Panc1 (cell line): ENCODE data around the gene THRB. TPM values are rescaled to one million over a fixed set of nuclear protein-coding genes. Genes with fewer than 3 reads are reported as not detected.

Experiments used
- ATAC-seq: fragments of 200-7000 bp; cut with Tn5 transposase; 2 replicates; pipeline ENCODE4 v1.9.1; 2020; ENCODE audit warnings: mild to moderate bottlenecking, moderate library complexity
- BruUV-seq: library from RNA; stranded (reverse); fragments of 400-500 nt; replicated peaks from 2 replicates; lab custom pipeline; 2021; lab: Mats Ljungman, UMichigan
- CTCF ChIA-PET: fragments of 300-600 bp; sonication (Branson Sonifier 250); formaldehyde crosslinking; loops from one replicate; lab custom pipeline; 2022; ENCODE audit warnings: antibody characterized with exemption; lab: Charles Lee
- POLR2A ChIA-PET: fragments of 300-600 bp; sonication (Branson Sonifier 250); formaldehyde crosslinking; loops from one replicate; lab custom pipeline; 2022; ENCODE audit warnings: antibody characterized with exemption; lab: Charles Lee
- DNase-seq: peaks from one replicate; pipeline ENCODE4 v3.0.0-alpha.2; 2010; ENCODE audit warnings: low read depth, low spot score
- H3K27ac ChIP-seq: 2 replicates; pipeline ENCODE4 v1.5.1; 2011; ENCODE audit warnings: mild to moderate bottlenecking, low read length, inconsistent platforms
- H3K27me3 ChIP-seq: fragments of 200-500 bp; sonication (Bioruptor generic); 2 replicates; pipeline ENCODE4 v1.6.0; 2014; ENCODE audit warnings: low read length, inconsistent platforms; ENCODE audit not compliant: control insufficient read depth, insufficient read depth
- H3K36me3 ChIP-seq: fragments of 200-500 bp; sonication (Bioruptor generic); 2 replicates; pipeline ENCODE4 v1.5.1; 2014; ENCODE audit warnings: inconsistent platforms, mild to moderate bottlenecking, low read length, moderate library complexity; ENCODE audit not compliant: control insufficient read depth, insufficient read depth
- H3K4me1 ChIP-seq: 2 replicates; pipeline ENCODE4 v1.5.1; 2011; ENCODE audit warnings: inconsistent platforms, mild to moderate bottlenecking, low read length, moderate library complexity; ENCODE audit not compliant: control insufficient read depth, insufficient read depth
- H3K4me3 ChIP-seq, 2 experiments: 2 replicates each; pipeline ENCODE4 v1.5.1; 2011 to 2012; ENCODE audit warnings: low read depth in 2 of 2, low read length in 2 of 2, mild to moderate bottlenecking in 2 of 2, inconsistent platforms in 1 of 2, moderate library complexity in 1 of 2
- H3K9me3 ChIP-seq: fragments of 200-500 bp; sonication (Bioruptor generic); 2 replicates; pipeline ENCODE4 v1.5.1; 2014; ENCODE audit warnings: low read depth, mild to moderate bottlenecking, inconsistent platforms, low read length, moderate library complexity; ENCODE audit not compliant: control insufficient read depth, insufficient read depth
- CTCF ChIP-seq: fragments of 450-650 bp; IDR thresholded peaks from 2 replicates; pipeline ENCODE4 v1.5.1; 2017; ENCODE audit warnings: mild to moderate bottlenecking
- POLR2AphosphoS5 ChIP-seq: IDR thresholded peaks from 2 replicates; pipeline ENCODE4 v1.6.1; 2012; ENCODE audit warnings: mild to moderate bottlenecking, low read depth, low read length, moderate library complexity
- SIN3A ChIP-seq: IDR thresholded peaks from 2 replicates; pipeline ENCODE4 v1.6.1; 2012; ENCODE audit warnings: low read depth, mild to moderate bottlenecking, low read length, moderate library complexity, borderline replicate concordance; ENCODE audit not compliant: insufficient read depth
- TCF7L2 ChIP-seq: IDR thresholded peaks from 2 replicates; pipeline ENCODE4 v1.6.1; 2011; ENCODE audit warnings: mild to moderate bottlenecking, low read depth, low read length, inconsistent platforms
- in situ Hi-C: cut with HindIII; loops from 2 replicates; pipeline ENCODE4 v1.10.0; 2016; ENCODE audit warnings: low sequenced_read_pairs, low pct_unique_long_range_greater_than_20kb
- intact Hi-C: fragments of 100-400 bp; cut with micrococcal nuclease; formaldehyde crosslinking; loops from one replicate; pipeline ENCODE4 v1.10.0; 2022; ENCODE audit not compliant: unreplicated experiment
- total RNA-seq: library from RNA; stranded (reverse); gene quantifications from one replicate; pipeline ENCODE4 v1.2.1, GENCODE V29; 2021; ENCODE audit not compliant: unreplicated experiment
- TF ChIP-seq, protein P1 (sequence below), 2 experiments: IDR thresholded peaks; 2 replicates each; pipeline ENCODE4 v1.6.1; 2011 to 2012; ENCODE audit warnings: low read depth in 2 of 2, control low read depth in 1 of 2, low read length in 1 of 2, mild to moderate bottlenecking in 1 of 2, moderate library complexity in 1 of 2; ENCODE audit not compliant: insufficient read depth in 1 of 2

The THRB gene
- total RNA-seq, 1 experiment from 2014 or later: 3.9 TPM

DNA sequence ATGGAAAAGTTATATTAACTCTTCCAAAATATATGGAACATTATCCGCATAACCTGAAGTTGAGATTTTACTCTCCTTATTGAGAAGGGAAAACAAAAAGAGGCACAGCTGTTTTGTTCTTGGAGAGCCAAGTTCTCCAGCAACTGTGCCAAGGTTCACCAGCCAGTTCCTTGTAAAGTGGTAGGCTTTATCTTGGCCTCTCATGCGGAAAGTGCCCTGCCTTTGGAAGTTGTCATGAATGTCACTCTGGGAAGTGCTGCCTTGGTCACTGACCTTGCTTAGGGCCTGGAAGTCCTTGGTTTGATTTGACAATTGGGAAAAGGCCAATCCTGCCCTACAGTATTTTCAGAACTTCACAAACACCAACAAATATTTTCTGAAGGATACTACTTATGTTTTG, 44.2 kb upstream of the THRB start:
- no TSS peak for BruUV-seq
- POLR2A ChIA-PET: no interaction called here
- in situ Hi-C loops: no loop called here

DNA sequence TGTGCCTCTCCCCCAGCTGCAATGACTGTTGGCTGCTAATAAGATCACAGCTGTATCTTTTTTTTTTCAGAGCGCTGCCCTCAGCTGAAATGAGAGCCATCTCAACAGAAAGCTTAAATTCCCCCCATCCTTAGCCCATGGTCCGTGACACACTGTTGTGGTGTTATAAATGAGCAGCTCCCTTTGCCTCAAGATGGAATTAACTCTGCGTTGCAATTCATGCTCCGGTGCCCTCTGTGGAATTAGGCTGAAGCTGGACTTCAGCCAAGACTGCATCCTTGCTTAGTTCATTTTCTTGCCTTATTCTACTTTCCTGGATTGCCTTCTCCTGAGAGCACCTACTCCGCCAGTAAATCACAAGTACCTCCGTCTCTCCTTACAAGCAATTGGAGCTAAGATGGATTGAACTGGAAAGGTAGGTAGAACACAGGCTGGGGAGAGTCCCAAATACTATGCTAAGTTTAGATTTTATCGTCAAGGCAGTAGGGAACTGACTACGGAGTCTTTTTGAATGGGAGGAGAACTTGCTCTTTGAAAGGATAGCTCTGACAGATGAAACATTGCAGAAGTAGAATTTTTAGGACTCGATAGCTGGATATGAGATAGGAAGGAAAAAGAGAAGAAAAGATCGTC, 39.0 kb upstream of the THRB start:
- intact Hi-C loops: no loop called here
- no peaks in the 10 kb centered on the region; the same call in 1 of the 2 replicates for H3K36me3 ChIP-seq
- no peak for TF ChIP-seq POLR2AphosphoS5
- TF ChIP-seq TCF7L2: no peak
- no peak for TF ChIP-seq SIN3A
- TF ChIP-seq CTCF: no peak
- TF ChIP-seq, protein P1, sequence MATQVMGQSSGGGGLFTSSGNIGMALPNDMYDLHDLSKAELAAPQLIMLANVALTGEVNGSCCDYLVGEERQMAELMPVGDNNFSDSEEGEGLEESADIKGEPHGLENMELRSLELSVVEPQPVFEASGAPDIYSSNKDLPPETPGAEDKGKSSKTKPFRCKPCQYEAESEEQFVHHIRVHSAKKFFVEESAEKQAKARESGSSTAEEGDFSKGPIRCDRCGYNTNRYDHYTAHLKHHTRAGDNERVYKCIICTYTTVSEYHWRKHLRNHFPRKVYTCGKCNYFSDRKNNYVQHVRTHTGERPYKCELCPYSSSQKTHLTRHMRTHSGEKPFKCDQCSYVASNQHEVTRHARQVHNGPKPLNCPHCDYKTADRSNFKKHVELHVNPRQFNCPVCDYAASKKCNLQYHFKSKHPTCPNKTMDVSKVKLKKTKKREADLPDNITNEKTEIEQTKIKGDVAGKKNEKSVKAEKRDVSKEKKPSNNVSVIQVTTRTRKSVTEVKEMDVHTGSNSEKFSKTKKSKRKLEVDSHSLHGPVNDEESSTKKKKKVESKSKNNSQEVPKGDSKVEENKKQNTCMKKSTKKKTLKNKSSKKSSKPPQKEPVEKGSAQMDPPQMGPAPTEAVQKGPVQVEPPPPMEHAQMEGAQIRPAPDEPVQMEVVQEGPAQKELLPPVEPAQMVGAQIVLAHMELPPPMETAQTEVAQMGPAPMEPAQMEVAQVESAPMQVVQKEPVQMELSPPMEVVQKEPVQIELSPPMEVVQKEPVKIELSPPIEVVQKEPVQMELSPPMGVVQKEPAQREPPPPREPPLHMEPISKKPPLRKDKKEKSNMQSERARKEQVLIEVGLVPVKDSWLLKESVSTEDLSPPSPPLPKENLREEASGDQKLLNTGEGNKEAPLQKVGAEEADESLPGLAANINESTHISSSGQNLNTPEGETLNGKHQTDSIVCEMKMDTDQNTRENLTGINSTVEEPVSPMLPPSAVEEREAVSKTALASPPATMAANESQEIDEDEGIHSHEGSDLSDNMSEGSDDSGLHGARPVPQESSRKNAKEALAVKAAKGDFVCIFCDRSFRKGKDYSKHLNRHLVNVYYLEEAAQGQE (IDR thresholded peaks at IDR 0.05; ENCODE audit: insufficient read depth in 1 of 2, low read depth in 2 of 2, low read length in 1 of 2): no peak
- CTCF ChIA-PET: no interaction called here
- DNase-seq (no peak), ATAC-seq (no peak)
- no peaks in the 10 kb centered on the region for H3K4me1 ChIP-seq
- no peaks in the 10 kb centered on the region for H3K9me3 ChIP-seq
- in situ Hi-C loops: no loop called here
- no peaks in the 10 kb centered on the region for H3K27me3 ChIP-seq
- POLR2A ChIA-PET: no interaction called here
- no peak overlapping the region for H3K27ac ChIP-seq
- H3K4me3 ChIP-seq: no peak overlapping the region
- BruUV-seq: no TSS peak

More for the DNA sequence above, 44.2 kb upstream of the THRB start:
- no peaks in the 10 kb centered on the region for H3K36me3 ChIP-seq
- no peak for ATAC-seq
- H3K27me3 ChIP-seq: no peaks in the 10 kb centered on the region
- H3K27ac ChIP-seq: no peak overlapping the region
- H3K9me3 ChIP-seq: no peaks in the 10 kb centered on the region
- CTCF ChIA-PET: no interaction called here
- H3K4me1 ChIP-seq: no peaks in the 10 kb centered on the region
- intact Hi-C loops: no loop called here
- no peak overlapping the region for H3K4me3 ChIP-seq
- no peak for TF ChIP-seq POLR2AphosphoS5
- no peak for TF ChIP-seq CTCF
- TF ChIP-seq, protein P1 (IDR thresholded peaks at IDR 0.05; ENCODE audit: insufficient read depth in 1 of 2, low read depth in 2 of 2, low read length in 1 of 2): no peak
- no peak for TF ChIP-seq TCF7L2
- TF ChIP-seq SIN3A: no peak
- no peak for DNase-seq
